H1 (cell line): ENCODE results near the gene LRRC4C. TPM values are rescaled to one million over a fixed set of nuclear protein-coding genes. Genes with fewer than 3 reads are reported as not detected.

Experiments used
- BCL11A ChIP-seq, 2 experiments: IDR thresholded peaks; one replicate each; pipeline ENCODE4 v1.6.1; 2011; ENCODE audit warnings: low read depth in 2 of 2, low read length in 2 of 2, mild to moderate bottlenecking in 2 of 2
- CHD7 ChIP-seq: fragments of 300-600 bp; sonication (generic); IDR thresholded peaks from 2 replicates; pipeline ENCODE4 v1.7.1; 2012; ENCODE audit warnings: low read length, moderate library complexity, mild to moderate bottlenecking, inconsistent platforms; ENCODE audit not compliant: insufficient replicate concordance
- EGR1 ChIP-seq: IDR thresholded peaks from 2 replicates; pipeline ENCODE4 v1.6.1; 2011; ENCODE audit warnings: low read depth, low read length, borderline replicate concordance
- PHF8 ChIP-seq: fragments of 200-600 bp; sonication (generic); conservative IDR thresholded peaks from 2 replicates; pipeline ENCODE4 v1.7.1; 2012; ENCODE audit warnings: low read depth, mild to moderate bottlenecking, inconsistent platforms, low read length, moderate library complexity
- RBBP5 ChIP-seq: IDR thresholded peaks from 2 replicates; pipeline ENCODE4 v1.7.1; 2012; ENCODE audit warnings: low read depth, mild to moderate bottlenecking, inconsistent platforms, low read length, moderate library complexity, borderline replicate concordance
- RNF2 ChIP-seq: fragments of 200-900, 300-1000 bp; sonication (generic); IDR thresholded peaks from 2 replicates; pipeline ENCODE4 v1.7.1; 2016; ENCODE audit warnings: borderline replicate concordance, low read depth, mild to moderate bottlenecking, antibody characterized with exemption, low read length; ENCODE audit not compliant: poor library complexity, severe bottlenecking; ENCODE audit errors: missing control alignments
- SP1 ChIP-seq: IDR thresholded peaks from 2 replicates; pipeline ENCODE4 v1.6.1; 2011; ENCODE audit warnings: low read depth, low read length
- SP4 ChIP-seq: IDR thresholded peaks from 2 replicates; pipeline ENCODE4 v1.6.1; 2012; ENCODE audit warnings: low read length, inconsistent platforms
- TAF7 ChIP-seq: optimal IDR thresholded peaks from 2 replicates; pipeline ENCODE3; 2011; ENCODE audit warnings: low read depth, mild to moderate bottlenecking, inconsistent platforms, low read length, moderate library complexity, borderline replicate concordance
- ZNF274 ChIP-seq: IDR thresholded peaks from 2 replicates; pipeline ENCODE4 v1.7.0; 2012; ENCODE audit warnings: low read length, borderline replicate concordance; ENCODE audit errors: extremely low read depth
- polyA plus RNA-seq, 7 experiments: library from polyadenylated mRNA; depleted of rRNA in 3 of 7; stranded (reverse) in 5 of 7; unstranded in 2 of 7; fragments of >200 nt in 5 of 7; fragments of 200-250 nt in 2 of 7; gene quantifications; 1 replicate in 5 of 7; 2 replicates in 1 of 7; 4 replicates in 1 of 7; pipeline versions ENCODE4 v1.2.1 to v1.2.3, GENCODE V29; 2011 to 2013; ENCODE audit warnings: missing spikeins in 2 of 7, mixed read lengths in 2 of 7
- total RNA-seq: library from RNA; stranded (reverse); fragmentation: NEBNext Ultra II Directional; extraction: Animal tissue kit (Norgen Biotek cat#: 25700); gene quantifications from 2 replicates; pipeline ENCODE4 v1.2.1, GENCODE V29; 2021

Gene LRRC4C
- total and polyA plus RNA-seq, 2 of the 8 experiments (the other 6 are each of a cell fraction or from before 2014, with no cell fraction given): 0.23 to 2.2 TPM

DNA sequence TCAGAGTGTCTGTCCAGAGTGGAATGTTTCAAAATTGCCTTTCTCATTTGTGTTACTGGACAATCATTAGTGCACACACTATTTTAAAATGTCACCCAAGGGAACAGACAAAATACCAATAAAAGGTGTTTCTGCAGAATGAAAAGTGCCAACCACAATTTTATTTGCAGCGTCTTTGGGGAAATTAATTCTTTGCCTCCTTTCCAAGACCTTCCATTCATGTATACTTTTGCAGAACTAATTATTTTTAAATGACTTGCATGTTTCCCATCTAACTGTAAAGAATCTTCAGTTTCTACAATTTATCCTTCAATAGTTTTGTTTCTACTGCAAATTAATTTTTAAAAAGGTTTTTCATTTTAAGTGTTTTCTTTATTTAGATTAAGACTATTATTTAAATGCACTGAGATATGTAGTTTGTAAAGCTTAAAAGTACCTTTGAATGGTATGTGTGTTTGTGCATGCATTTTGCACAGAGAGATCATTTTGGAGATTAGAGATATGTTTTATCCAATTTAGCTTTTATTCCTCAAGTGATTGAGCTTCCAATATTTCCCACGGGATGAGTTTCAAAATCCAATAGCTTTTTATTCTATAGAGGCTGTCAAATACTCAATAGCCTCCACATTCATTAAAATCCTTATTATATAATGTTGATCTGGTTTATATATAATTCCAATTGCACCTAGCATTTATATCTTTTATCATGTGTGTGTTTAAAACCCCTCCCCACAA, 1235.7 kb downstream of the LRRC4C start (continued):
- no peak for TF ChIP-seq CHD7
- no peak for TF ChIP-seq EGR1
- no peak for TF ChIP-seq RBBP5
- no peak for TF ChIP-seq SP4
- no peak for TF ChIP-seq RNF2
- TF ChIP-seq SP1: no peak
- TF ChIP-seq TAF7: no peak
- no peak for TF ChIP-seq PHF8
- TF ChIP-seq ZNF274: no peak
- TF ChIP-seq BCL11A (IDR thresholded peaks at IDR 0.05; ENCODE audit: low read depth in 2 of 2, low read length in 2 of 2): no peak
